OCI-LY7 (cell line): ENCODE results near the gene OR5H2. TPM values are rescaled to one million over a fixed set of nuclear protein-coding genes. Genes with fewer than 3 reads are reported as not detected.

Source experiments
- BruUV-seq: library from RNA; stranded (reverse); fragments of 400-500 nt; replicated peaks from 2 replicates; lab custom pipeline; 2021; lab: Mats Ljungman, UMichigan
- CTCF ChIA-PET: fragments of 300-600 bp; sonication (Branson Sonifier 250); formaldehyde crosslinking; loops from one replicate; lab custom pipeline; 2022; ENCODE audit warnings: antibody characterized with exemption; ENCODE audit not compliant: unreplicated experiment; lab: Charles Lee
- POLR2A ChIA-PET: fragments of 300-600 bp; sonication (Branson Sonifier 250); formaldehyde crosslinking; loops from one replicate; lab custom pipeline; 2022; ENCODE audit warnings: antibody characterized with exemption; lab: Charles Lee
- DNase-seq: peaks from one replicate; pipeline ENCODE4 v3.0.0-alpha.2; 2015; ENCODE audit warnings: low spot score
- H2AFZ ChIP-seq: fragments of 200-600 bp; sonication (generic), shearing (Covaris generic); 2 replicates; pipeline ENCODE4 v1.6.1; 2014; ENCODE audit warnings: mild to moderate bottlenecking, antibody characterized with exemption, low read length, moderate library complexity
- H3K27ac ChIP-seq: fragments of 200-600 bp; sonication (generic); 2 replicates; pipeline ENCODE4 v1.5.1; 2014; ENCODE audit warnings: mixed run types, low read depth, mild to moderate bottlenecking, moderate library complexity, low read length, inconsistent platforms; ENCODE audit not compliant: poor library complexity, severe bottlenecking
- H3K36me3 ChIP-seq: fragments of 200-600 bp; sonication (generic); 2 replicates; pipeline ENCODE4 v1.6.1; 2014; ENCODE audit warnings: mild to moderate bottlenecking, antibody characterized with exemption, low read length, moderate library complexity, mixed read lengths; ENCODE audit not compliant: insufficient read depth
- H3K4me1 ChIP-seq: fragments of 200-600 bp; sonication (generic); 2 replicates; pipeline ENCODE4 v1.5.1; 2014; ENCODE audit warnings: mild to moderate bottlenecking, low read length; ENCODE audit not compliant: insufficient read depth, poor library complexity, severe bottlenecking
- H3K4me2 ChIP-seq: fragments of 200-600 bp; sonication (generic); 2 replicates; pipeline ENCODE4 v1.6.1; 2014; ENCODE audit warnings: mild to moderate bottlenecking, low read length
- H3K4me3 ChIP-seq: fragments of 200-600 bp; sonication (generic); 2 replicates; pipeline ENCODE4 v1.5.1; 2014; ENCODE audit warnings: mild to moderate bottlenecking, low read depth, low read length; ENCODE audit not compliant: poor library complexity, severe bottlenecking
- H3K79me2 ChIP-seq: fragments of 200-600 bp; sonication (generic); 2 replicates; pipeline ENCODE4 v1.6.1; 2016; ENCODE audit warnings: low read depth, mild to moderate bottlenecking, low read length, moderate library complexity, mixed read lengths; ENCODE audit not compliant: insufficient read depth
- H3K9me2 ChIP-seq: fragments of 200-600 bp; sonication (generic); 2 replicates; pipeline ENCODE4 v1.6.1; 2016; ENCODE audit warnings: mild to moderate bottlenecking, low read length, mixed read lengths; ENCODE audit not compliant: insufficient read depth
- H3K9me3 ChIP-seq: fragments of 200-600 bp; sonication (generic); 2 replicates; pipeline ENCODE4 v1.6.1; 2014; ENCODE audit warnings: mild to moderate bottlenecking, mixed run types, low read length, mixed read lengths
- H4K20me1 ChIP-seq: fragments of 200-600 bp; sonication (generic); 2 replicates; pipeline ENCODE4 v1.6.1; 2014; ENCODE audit warnings: mild to moderate bottlenecking, antibody characterized with exemption, low read length, moderate library complexity, mixed read lengths; ENCODE audit not compliant: insufficient read depth
- EZH2phosphoT487 ChIP-seq: fragments of 200-600 bp; sonication (generic); IDR thresholded peaks from 2 replicates; pipeline ENCODE4 v1.6.1; 2018; ENCODE audit warnings: low read depth, borderline replicate concordance, mild to moderate bottlenecking, mixed run types, antibody characterized with exemption, low read length, moderate library complexity, mixed read lengths
- intact Hi-C: fragments of 100-400 bp; cut with micrococcal nuclease; formaldehyde crosslinking; loops from one replicate; pipeline ENCODE4 v1.10.0; 2022; ENCODE audit not compliant: unreplicated experiment
- total RNA-seq, 2 experiments: library from RNA; depleted of rRNA in 1 of 2; stranded (reverse); fragments of >200 nt in 1 of 2; shearing (Covaris generic) in 1 of 2; gene quantifications; 2 replicates each; pipeline ENCODE4 v1.2.3, GENCODE V29; 2014 to 2022
- TF ChIP-seq, protein P1 (sequence below): fragments of 200-600 bp; sonication (generic); conservative IDR thresholded peaks from 2 replicates; pipeline ENCODE4 v1.5.1; 2014; ENCODE audit warnings: mild to moderate bottlenecking, antibody characterized with exemption, low read length, moderate library complexity, mixed read lengths

OR5H2 gene
- total RNA-seq, 2 experiments from 2014 or later, result not detected

DNA sequence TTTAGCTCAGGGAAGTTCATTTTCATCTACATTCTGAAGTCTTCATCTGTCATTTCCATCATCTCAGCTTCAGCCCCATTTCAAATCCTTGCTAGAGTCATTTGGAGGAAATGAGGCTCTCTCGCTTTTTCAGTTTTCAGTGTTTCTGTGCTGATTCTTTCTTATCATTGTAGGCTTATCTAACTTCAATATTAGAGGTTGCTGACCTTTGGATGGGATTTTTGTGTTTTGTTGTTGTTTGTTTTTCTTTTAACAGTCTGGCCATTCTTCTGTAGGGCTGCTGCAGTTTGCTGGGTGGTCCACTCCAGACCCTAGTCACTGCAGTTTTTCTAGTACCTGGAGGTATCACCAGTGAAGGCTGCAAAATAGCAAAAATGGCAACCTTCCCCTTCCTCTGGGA, 8.6 kb downstream of the OR5H2 start:
- H3K4me1 ChIP-seq, result no peaks in the 10 kb centered on the region
- no peak overlapping the region for H3K4me3 ChIP-seq
- H3K36me3 ChIP-seq, result no peaks in the 10 kb centered on the region
- H2AFZ ChIP-seq, result no peak overlapping the region
- H3K4me2 ChIP-seq, result no peak overlapping the region
- no peaks in the 10 kb centered on the region for H4K20me1 ChIP-seq
- intact Hi-C loops, result no loop called here
- ChIA-PET CTCF (no interaction called here), POLR2A (no interaction called here)
- no peaks in the 10 kb centered on the region for H3K9me3 ChIP-seq
- TF ChIP-seq, protein P1, sequence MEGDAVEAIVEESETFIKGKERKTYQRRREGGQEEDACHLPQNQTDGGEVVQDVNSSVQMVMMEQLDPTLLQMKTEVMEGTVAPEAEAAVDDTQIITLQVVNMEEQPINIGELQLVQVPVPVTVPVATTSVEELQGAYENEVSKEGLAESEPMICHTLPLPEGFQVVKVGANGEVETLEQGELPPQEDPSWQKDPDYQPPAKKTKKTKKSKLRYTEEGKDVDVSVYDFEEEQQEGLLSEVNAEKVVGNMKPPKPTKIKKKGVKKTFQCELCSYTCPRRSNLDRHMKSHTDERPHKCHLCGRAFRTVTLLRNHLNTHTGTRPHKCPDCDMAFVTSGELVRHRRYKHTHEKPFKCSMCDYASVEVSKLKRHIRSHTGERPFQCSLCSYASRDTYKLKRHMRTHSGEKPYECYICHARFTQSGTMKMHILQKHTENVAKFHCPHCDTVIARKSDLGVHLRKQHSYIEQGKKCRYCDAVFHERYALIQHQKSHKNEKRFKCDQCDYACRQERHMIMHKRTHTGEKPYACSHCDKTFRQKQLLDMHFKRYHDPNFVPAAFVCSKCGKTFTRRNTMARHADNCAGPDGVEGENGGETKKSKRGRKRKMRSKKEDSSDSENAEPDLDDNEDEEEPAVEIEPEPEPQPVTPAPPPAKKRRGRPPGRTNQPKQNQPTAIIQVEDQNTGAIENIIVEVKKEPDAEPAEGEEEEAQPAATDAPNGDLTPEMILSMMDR, result no peak
- no peak for TF ChIP-seq EZH2phosphoT487
- no peaks in the 10 kb centered on the region for H3K79me2 ChIP-seq
- no peak for DNase-seq
- no peaks in the 10 kb centered on the region; the same call in 1 of the 2 replicates for H3K9me2 ChIP-seq
- BruUV-seq, result no TSS peak
- H3K27ac ChIP-seq, result no peak overlapping the region

DNA sequence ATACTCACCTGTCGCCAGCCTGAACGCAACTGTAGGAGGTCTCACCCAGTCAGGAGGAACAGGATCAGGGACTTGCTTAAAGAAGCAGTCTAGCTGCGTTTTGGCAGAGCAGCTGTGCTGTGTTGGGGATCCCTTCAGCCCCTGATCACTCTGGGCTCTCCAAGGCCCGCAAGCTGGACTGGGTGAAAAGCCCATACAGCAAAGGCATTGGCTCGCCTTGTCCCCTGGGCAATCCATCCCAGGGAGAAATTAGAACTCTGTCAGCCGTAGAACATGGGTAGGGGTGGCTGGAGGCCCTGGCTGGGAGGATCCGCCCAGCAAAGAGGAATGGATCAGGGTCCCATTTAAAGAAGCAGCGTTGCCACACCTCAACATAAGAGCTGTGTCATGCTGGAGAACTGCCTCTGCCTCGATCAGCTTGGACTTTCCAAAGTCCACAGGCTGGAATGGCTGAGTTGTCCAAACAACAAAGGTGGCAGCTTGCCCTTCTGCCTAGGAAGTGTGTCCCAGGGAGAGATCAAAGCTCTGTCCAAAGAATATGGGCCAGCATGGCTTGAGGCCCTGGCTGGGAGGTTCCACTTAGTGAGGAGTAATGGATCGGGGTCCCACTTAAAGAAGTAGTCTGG, 9.1 kb downstream of the OR5H2 start:
- ChIA-PET CTCF (no interaction called here), POLR2A (no interaction called here)
- no peak overlapping the region for H3K4me3 ChIP-seq
- H4K20me1 ChIP-seq, result no peaks in the 10 kb centered on the region
- H2AFZ ChIP-seq, result no peak overlapping the region
- no peaks in the 10 kb centered on the region for H3K9me3 ChIP-seq
- H3K36me3 ChIP-seq, result no peaks in the 10 kb centered on the region
- TF ChIP-seq, protein P1, result no peak
- no peak for TF ChIP-seq EZH2phosphoT487
- no peaks in the 10 kb centered on the region; the same call in 1 of the 2 replicates for H3K9me2 ChIP-seq
- no peak overlapping the region for H3K4me2 ChIP-seq
- H3K79me2 ChIP-seq, result no peaks in the 10 kb centered on the region
- BruUV-seq, result no TSS peak
- no peak overlapping the region for H3K27ac ChIP-seq
- DNase-seq, result no peak
- H3K4me1 ChIP-seq, result no peaks in the 10 kb centered on the region
- intact Hi-C loops, result no loop called here

DNA sequence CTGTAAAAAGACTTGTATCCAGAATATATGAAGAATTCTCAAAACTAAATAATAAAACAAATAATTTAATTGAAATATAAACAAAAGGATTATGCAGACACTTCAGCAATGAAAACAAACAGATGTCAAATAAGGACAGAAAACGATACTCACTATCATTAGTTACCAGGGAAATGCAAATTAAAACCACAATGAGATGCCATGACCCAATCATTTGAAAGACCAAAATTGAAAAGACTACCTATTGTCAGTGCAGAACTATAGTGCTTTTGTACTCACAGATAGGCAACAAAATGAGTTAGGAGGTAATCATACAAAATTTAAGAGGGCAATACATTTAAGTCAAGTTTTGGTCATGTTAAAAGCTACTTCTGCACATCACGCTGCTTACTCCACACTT, 39.8 kb downstream of the OR5H2 start:
- ChIA-PET POLR2A (no interaction called here), CTCF (no interaction called here)
- H3K79me2 ChIP-seq, result no peaks in the 10 kb centered on the region
- no peak for TF ChIP-seq EZH2phosphoT487
- TF ChIP-seq, protein P1, result no peak
- H3K4me1 ChIP-seq, result no peaks in the 10 kb centered on the region
- intact Hi-C loops, result no loop called here
- H3K27ac ChIP-seq, result no peak overlapping the region
- no peak overlapping the region for H3K4me2 ChIP-seq
- no peaks in the 10 kb centered on the region for H3K9me2 ChIP-seq
- no peaks in the 10 kb centered on the region for H4K20me1 ChIP-seq
- H3K36me3 ChIP-seq, result no peaks in the 10 kb centered on the region
- no peak overlapping the region for H2AFZ ChIP-seq
- DNase-seq, result no peak
- H3K9me3 ChIP-seq, result no peaks in the 10 kb centered on the region
- no peak overlapping the region for H3K4me3 ChIP-seq
- BruUV-seq, result no TSS peak
